Mononuclear cell (primary cell): ENCODE data around the gene COL6A1. TPM values are rescaled to one million over a fixed set of nuclear protein-coding genes. Genes with fewer than 3 reads are reported as not detected.

Experiments used
- H3K27me3 ChIP-seq: 2 replicates; pipeline ENCODE4 v1.6.0; 2011; ENCODE audit warnings: low read length, control low read depth; ENCODE audit not compliant: insufficient read depth
- H3K4me1 ChIP-seq: 2 replicates; pipeline ENCODE4 v1.5.1; 2011; ENCODE audit warnings: mild to moderate bottlenecking, low read length, control low read depth; ENCODE audit not compliant: insufficient read depth
- H3K4me3 ChIP-seq: 2 replicates; pipeline ENCODE4 v1.5.1; 2011; ENCODE audit warnings: mild to moderate bottlenecking, low read length, moderate library complexity
- H3K9me3 ChIP-seq: 2 replicates; pipeline ENCODE4 v1.5.1; 2011; ENCODE audit warnings: low read depth, mild to moderate bottlenecking, control low read depth, low read length
- total RNA-seq: library from RNA; depleted of rRNA; stranded (reverse); fragments of >200 nt; gene quantifications from one replicate; pipeline ENCODE4 v1.2.3, GENCODE V29; 2012

The COL6A1 gene
- total RNA-seq, 1 donor = 1.4 TPM

- H3K4me1 ChIP-seq = no peaks in the 10 kb centered on the region
- H3K4me3 ChIP-seq = no peak overlapping the region
- peaks cover 6% of the 10 kb centered on the region for H3K27me3 ChIP-seq
- no peaks in the 10 kb centered on the region for H3K9me3 ChIP-seq
Observed at GRCh38 chr21:46022551-46023525, 41.3 kb downstream of the COL6A1 start.

GRCh38 chr21:46023555-46023954, 42.0 kb downstream of the COL6A1 start:
- no peak overlapping the region for H3K4me3 ChIP-seq

GRCh38 chr21:46024141-46024540, 42.6 kb downstream of the COL6A1 start:
- Histone ChIP-seq H3K4me3 (no peak overlapping the region), H3K4me1 (no peaks in the 10 kb centered on the region), H3K27me3 (peaks cover 3% of the 10 kb centered on the region), H3K9me3 (no peaks in the 10 kb centered on the region)

More at GRCh38 chr21:46023555-46023954, 42.0 kb downstream of the COL6A1 start:
- Histone ChIP-seq H3K4me1 (no peaks in the 10 kb centered on the region), H3K9me3 (no peaks in the 10 kb centered on the region), H3K27me3 (peaks cover 3% of the 10 kb centered on the region)

- Histone ChIP-seq H3K27me3 (no peaks in the 10 kb centered on the region), H3K4me3 (no peak overlapping the region), H3K4me1 (no peaks in the 10 kb centered on the region), H3K9me3 (no peaks in the 10 kb centered on the region)
Observed at GRCh38 chr21:46025113-46025770, 43.7 kb downstream of the COL6A1 start.

- H3K4me1 ChIP-seq = no peaks in the 10 kb centered on the region
- no peak overlapping the region for H3K4me3 ChIP-seq
- H3K9me3 ChIP-seq = no peaks in the 10 kb centered on the region
- H3K27me3 ChIP-seq = no peaks in the 10 kb centered on the region
Observed at GRCh38 chr21:46027851-46028493, 46.4 kb downstream of the COL6A1 start.

- Histone ChIP-seq H3K27me3 (no peaks in the 10 kb centered on the region), H3K4me1 (no peaks in the 10 kb centered on the region), H3K4me3 (no peak overlapping the region), H3K9me3 (no peaks in the 10 kb centered on the region)
Observed at GRCh38 chr21:46028573-46029091, 47.1 kb downstream of the COL6A1 start.

- Histone ChIP-seq H3K9me3 (no peaks in the 10 kb centered on the region), H3K27me3 (no peaks in the 10 kb centered on the region), H3K4me1 (no peaks in the 10 kb centered on the region), H3K4me3 (no peak overlapping the region)
Observed at GRCh38 chr21:46029186-46029924, 47.8 kb downstream of the COL6A1 start.

GRCh38 chr21:46031484-46031883, 49.9 kb downstream of the COL6A1 start:
- Histone ChIP-seq H3K4me3 (no peak overlapping the region), H3K4me1 (no peaks in the 10 kb centered on the region), H3K27me3 (no peaks in the 10 kb centered on the region), H3K9me3 (no peaks in the 10 kb centered on the region)

GRCh38 chr21:46032100-46032499, 50.5 kb downstream of the COL6A1 start:
- H3K9me3 ChIP-seq = no peaks in the 10 kb centered on the region
- no peaks in the 10 kb centered on the region for H3K4me1 ChIP-seq
- H3K27me3 ChIP-seq = no peaks in the 10 kb centered on the region
- no peak overlapping the region for H3K4me3 ChIP-seq

GRCh38 chr21:46033410-46034400, 52.1 kb downstream of the COL6A1 start:
- H3K27me3 ChIP-seq = no peaks in the 10 kb centered on the region
- no peak overlapping the region for H3K4me3 ChIP-seq
- no peaks in the 10 kb centered on the region for H3K4me1 ChIP-seq
- H3K9me3 ChIP-seq = no peaks in the 10 kb centered on the region

- H3K27me3 ChIP-seq = no peaks in the 10 kb centered on the region
- H3K9me3 ChIP-seq = no peaks in the 10 kb centered on the region
- no peak overlapping the region for H3K4me3 ChIP-seq
- no peaks in the 10 kb centered on the region for H3K4me1 ChIP-seq
Observed at GRCh38 chr21:46035809-46036695, 54.5 kb downstream of the COL6A1 start.

GRCh38 chr21:46036696-46037330, 55.2 kb downstream of the COL6A1 start:
- Histone ChIP-seq H3K9me3 (no peaks in the 10 kb centered on the region), H3K4me1 (no peaks in the 10 kb centered on the region), H3K4me3 (no peak overlapping the region), H3K27me3 (no peaks in the 10 kb centered on the region)
